ENCODE data around the gene ADPRHL1.

The ADPRHL1 gene

GRCh38 chr13:113406321-113407102 lies 46.8 kb downstream of the ADPRHL1 start:
- Mint-ChIP-seq H3K9me3 (no peaks in the 10 kb centered on the region), H3K27ac (no peak overlapping the region), H3K36me3 (no peaks in the 10 kb centered on the region), H3K4me3 (no peak overlapping the region), H3K27me3 (no peaks in the 10 kb centered on the region), H3K4me1 (no peaks in the 10 kb centered on the region)
- ATAC-seq (ENCODE audit: low read depth), result no peak
- DNase-seq (ENCODE audit: low spot score in 2 of 2), result no peak

DNA sequence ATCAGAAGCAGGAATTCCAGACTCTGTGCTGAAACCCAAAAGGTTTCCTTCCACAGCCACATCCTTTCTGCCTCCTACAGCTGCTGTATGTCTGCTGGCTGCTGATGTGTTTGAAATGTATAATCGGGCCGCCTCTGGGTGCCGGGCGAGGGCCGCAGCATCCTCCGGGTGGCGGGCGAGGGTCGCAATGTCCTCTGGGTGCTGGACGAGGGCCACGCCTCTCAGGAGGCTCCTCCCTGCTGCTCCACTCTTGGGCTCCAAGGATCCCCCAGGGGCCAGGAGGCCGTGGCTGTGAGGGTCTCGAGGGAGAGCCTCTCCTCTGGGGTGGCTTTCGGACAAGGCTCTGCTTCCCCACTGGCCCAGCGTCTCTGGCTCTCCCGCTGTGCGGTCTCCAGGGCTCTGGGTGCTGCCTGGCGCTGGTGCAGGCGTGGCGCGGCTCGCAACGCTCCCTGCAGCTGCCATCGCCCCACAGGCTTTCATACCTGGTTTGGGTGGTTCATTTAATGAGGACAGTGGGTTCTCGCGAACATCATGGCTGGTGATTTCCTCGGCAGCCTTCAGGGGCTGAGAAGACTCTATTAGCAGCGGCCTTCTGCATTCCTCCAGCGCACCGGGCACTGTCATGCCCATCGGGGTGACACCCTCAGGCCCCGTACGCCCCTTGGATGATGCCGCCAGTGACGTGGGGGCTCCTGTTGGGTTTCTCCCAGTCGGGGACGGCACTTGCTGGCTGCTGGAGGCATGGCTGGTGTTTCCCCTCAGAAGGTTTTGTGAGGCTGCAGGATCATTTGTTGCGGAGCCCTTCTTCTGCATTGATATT lies 47.6 kb downstream of the ADPRHL1 start:
- ATAC-seq (ENCODE audit: low read depth) (no peak), DNase-seq (ENCODE audit: low spot score in 2 of 2) (no peak)
- Mint-ChIP-seq H3K4me3 (no peak overlapping the region), H3K27ac (no peak overlapping the region), H3K27me3 (no peaks in the 10 kb centered on the region), H3K36me3 (no peaks in the 10 kb centered on the region), H3K9me3 (no peaks in the 10 kb centered on the region), H3K4me1 (peaks cover 2% of the 10 kb centered on the region)

GRCh38 chr13:113404723-113405471 lies 48.4 kb downstream of the ADPRHL1 start:
- H3K4me3 Mint-ChIP-seq, result no peak overlapping the region
- no peaks in the 10 kb centered on the region for H3K27me3 Mint-ChIP-seq
- H3K9me3 Mint-ChIP-seq, result no peaks in the 10 kb centered on the region
- no peak overlapping the region for H3K27ac Mint-ChIP-seq
- DNase-seq (ENCODE audit: low spot score in 2 of 2), result no peak
- ATAC-seq (ENCODE audit: low read depth), result no peak
- no peaks in the 10 kb centered on the region for H3K36me3 Mint-ChIP-seq
- peaks cover 2% of the 10 kb centered on the region for H3K4me1 Mint-ChIP-seq

- H3K27me3 Mint-ChIP-seq, result no peaks in the 10 kb centered on the region
- H3K27ac Mint-ChIP-seq, result no peak overlapping the region
- no peaks in the 10 kb centered on the region for H3K9me3 Mint-ChIP-seq
- peaks cover 2% of the 10 kb centered on the region for H3K4me1 Mint-ChIP-seq
- DNase-seq (ENCODE audit: low spot score in 2 of 2) (no peak), ATAC-seq (ENCODE audit: low read depth) (no peak)
- H3K4me3 Mint-ChIP-seq, result no peak overlapping the region
- no peaks in the 10 kb centered on the region for H3K36me3 Mint-ChIP-seq
Observed at GRCh38 chr13:113404366-113404722, 48.9 kb downstream of the ADPRHL1 start.

GRCh38 chr13:113403255-113404104 lies 49.8 kb downstream of the ADPRHL1 start:
- ATAC-seq (ENCODE audit: low read depth), result no peak
- Mint-ChIP-seq H3K4me1 (peaks cover 2% of the 10 kb centered on the region), H3K4me3 (no peak overlapping the region), H3K27ac (no peak overlapping the region), H3K9me3 (no peaks in the 10 kb centered on the region), H3K27me3 (no peaks in the 10 kb centered on the region), H3K36me3 (no peaks in the 10 kb centered on the region)
- DNase-seq (ENCODE audit: low spot score in 2 of 2), result no peak

DNA sequence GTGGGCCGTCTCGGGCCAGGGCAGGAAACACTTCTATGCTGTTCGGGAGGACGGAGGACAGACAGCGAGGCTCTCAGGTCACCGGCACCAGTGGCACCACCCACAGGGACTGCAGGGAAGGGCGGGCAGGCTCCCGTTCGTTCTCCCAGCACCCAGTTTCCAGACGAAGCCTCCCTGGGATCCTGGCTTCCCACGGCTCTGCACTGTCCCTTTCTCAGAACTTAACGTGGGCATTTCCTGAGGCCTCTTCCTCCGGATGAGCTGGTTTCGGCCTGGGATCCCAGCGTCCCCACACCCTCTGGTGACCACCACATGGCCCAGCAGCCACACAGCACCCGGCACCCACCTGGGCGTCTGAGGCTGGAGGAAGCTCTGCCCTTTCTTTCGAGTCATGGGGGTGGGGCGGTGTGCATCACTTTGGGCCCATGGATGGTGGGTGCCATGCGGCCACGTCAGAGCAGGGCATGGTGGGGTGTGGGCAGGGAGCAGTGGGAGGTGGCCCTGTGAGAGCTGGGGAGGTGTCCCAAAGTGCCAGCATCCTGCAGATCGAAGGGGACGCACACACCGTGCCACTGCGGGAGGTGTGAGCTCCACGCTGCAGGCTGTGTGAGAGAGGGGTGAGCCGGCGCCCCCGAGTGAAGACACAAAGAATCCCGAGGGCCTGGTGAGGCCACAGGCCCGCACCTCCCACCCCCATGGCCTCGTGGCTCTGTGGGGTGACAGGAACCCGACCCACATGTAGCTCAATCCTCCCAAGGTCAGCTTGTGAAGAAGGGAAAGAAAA lies 50.6 kb downstream of the ADPRHL1 start:
- H3K27me3 Mint-ChIP-seq, result no peaks in the 10 kb centered on the region
- no peak overlapping the region for H3K4me3 Mint-ChIP-seq
- H3K4me1 Mint-ChIP-seq, result peaks cover 2% of the 10 kb centered on the region
- H3K27ac Mint-ChIP-seq, result no peak overlapping the region
- no peak for ATAC-seq (ENCODE audit: low read depth)
- DNase-seq (ENCODE audit: low spot score in 2 of 2), result no peak
- H3K36me3 Mint-ChIP-seq, result no peaks in the 10 kb centered on the region
- no peaks in the 10 kb centered on the region for H3K9me3 Mint-ChIP-seq

DNA sequence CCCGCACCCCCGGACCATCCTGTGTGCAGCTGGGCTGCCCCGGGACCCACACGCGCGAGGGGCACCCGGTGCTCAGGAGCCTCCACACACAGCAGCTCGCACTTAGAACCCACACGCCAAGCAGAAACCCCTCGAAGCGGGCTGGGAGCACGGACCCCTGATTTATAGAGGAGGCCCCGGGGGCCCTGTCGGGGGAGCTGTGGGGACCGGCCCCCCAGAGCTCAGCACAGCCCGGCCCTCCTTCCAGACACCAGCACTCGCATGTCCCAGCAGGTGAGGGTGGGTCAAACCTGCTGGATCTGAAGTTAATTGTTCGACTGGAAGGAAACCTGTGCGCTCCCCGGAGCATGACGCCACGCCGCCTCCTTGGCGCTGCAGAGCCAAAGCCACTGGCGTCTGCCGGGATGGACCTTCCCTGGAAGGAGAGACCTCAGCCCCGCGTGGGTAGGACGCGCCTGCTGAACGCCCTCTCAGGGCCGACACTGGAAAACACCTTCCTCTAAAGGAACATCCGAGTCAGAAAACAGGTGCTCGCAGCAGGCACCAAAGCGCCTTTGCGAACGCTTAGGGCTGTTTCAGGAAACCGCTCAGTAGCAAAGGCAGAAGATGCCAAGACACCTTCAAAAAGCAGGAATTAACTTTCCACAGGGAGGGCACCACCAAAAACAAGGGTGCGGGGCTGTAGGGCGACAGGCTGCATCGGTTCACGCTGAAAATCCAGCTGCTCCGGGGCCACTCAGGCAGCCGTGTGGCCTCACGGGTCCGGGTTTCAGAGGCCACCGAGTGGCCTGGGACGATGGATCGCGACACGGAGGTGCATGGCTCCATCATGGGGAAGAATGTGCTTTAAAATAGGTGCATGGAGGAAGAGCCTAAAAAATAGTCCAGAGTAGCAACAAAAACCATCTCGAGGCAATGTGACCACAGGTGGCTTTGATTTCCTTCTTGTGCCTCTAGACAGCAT lies 51.6 kb downstream of the ADPRHL1 start:
- no peak for DNase-seq (ENCODE audit: low spot score in 2 of 2)

DNA sequence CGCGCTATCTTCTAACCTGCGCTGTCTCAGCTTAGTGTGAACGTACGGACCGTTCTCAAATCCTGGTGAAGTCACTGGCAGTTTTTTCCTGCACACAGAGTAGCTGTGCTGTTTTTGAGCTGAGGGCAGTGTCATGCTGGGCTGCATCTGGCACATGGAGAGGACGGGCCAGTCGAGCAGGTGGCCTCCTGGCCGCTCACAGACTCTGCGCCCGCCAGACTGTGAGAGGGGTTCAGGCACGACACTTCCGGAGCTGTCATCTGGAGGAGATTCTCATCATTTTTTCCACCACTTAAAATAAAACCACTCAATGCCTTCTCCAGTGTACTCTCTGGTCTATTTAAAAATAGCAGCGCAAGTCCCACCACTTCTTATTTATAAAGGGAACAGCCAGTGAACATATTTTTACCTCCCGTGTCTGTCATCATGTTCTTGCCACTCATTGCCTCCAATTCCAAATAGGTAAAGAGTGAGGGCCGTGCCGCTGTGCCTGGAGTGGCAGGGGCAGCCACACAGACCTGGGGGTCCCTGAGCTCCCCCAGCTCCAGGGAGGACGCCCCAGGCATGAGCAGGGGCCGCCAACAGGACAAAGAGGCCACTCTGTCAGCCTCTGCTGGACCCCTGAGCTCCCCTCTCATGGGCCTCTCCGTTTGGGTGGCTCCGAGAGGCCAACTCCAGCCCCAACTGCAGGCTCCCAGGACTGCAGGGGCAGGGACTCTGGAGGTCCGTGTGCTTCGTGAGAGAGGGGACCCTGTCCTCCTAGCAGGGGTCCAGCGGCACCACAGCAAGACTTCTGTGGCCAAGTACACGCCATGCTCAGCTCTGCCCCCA lies 52.5 kb downstream of the ADPRHL1 start:
- Mint-ChIP-seq H3K27me3 (no peaks in the 10 kb centered on the region), H3K4me1 (peaks cover 2% of the 10 kb centered on the region), H3K27ac (no peak overlapping the region), H3K9me3 (no peaks in the 10 kb centered on the region), H3K36me3 (no peaks in the 10 kb centered on the region), H3K4me3 (no peak overlapping the region)
- DNase-seq (ENCODE audit: low spot score in 2 of 2) (no peak), ATAC-seq (ENCODE audit: low read depth) (no peak)

More for the DNA sequence above, 51.6 kb downstream of the ADPRHL1 start:
- H3K4me1 Mint-ChIP-seq, result peaks cover 2% of the 10 kb centered on the region
- no peaks in the 10 kb centered on the region for H3K27me3 Mint-ChIP-seq
- no peaks in the 10 kb centered on the region for H3K36me3 Mint-ChIP-seq
- H3K27ac Mint-ChIP-seq, result no peak overlapping the region
- H3K4me3 Mint-ChIP-seq, result no peak overlapping the region
- H3K9me3 Mint-ChIP-seq, result no peaks in the 10 kb centered on the region
- no peak for ATAC-seq (ENCODE audit: low read depth)

GRCh38 chr13:113399755-113400149 lies 53.5 kb downstream of the ADPRHL1 start:
- Mint-ChIP-seq H3K9me3 (no peaks in the 10 kb centered on the region), H3K4me3 (no peak overlapping the region), H3K27ac (no peak overlapping the region), H3K4me1 (peaks cover 2% of the 10 kb centered on the region), H3K36me3 (no peaks in the 10 kb centered on the region), H3K27me3 (no peaks in the 10 kb centered on the region)
- DNase-seq (ENCODE audit: low spot score in 2 of 2) (no peak), ATAC-seq (ENCODE audit: low read depth) (no peak)

DNA sequence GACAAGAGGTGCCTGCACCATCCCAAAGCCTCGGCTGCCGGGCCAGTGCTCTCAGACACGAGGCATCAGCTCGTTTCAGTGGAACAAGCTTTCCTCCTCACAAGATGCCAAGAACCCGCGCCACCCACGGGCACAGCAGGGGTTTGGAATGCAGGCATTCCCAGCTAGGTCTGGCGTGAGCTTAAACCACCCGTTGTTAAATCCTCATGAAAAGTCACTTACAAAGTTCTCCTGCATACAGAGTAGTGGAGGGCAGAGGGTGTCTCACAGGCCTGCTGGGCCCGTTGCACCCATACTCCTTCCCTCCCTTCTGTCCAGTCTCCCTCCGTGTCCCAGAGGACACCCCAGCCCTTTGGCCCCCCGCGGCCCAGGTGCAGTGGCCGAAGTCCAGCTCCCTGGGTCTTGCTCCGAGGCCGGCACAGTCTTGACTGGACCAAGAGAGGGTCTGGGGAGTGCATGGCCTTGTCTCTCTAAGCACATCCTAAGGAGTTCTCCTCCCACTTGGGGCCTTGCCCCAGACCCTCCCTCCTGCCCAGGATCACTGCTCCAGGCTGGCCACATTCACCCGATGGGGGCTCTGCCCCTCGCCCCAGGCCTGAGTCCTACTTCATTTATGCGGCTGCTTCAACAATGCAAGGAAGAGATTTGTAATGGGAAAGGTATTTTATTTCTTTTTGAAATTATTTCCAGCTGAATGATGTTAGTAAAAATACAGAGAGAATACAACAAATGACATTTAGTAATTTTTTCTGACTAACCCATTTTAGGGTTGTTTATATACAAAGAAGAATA lies 54.1 kb downstream of the ADPRHL1 start:
- H3K36me3 Mint-ChIP-seq, result no peaks in the 10 kb centered on the region
- no peak overlapping the region for H3K4me3 Mint-ChIP-seq
- DNase-seq (ENCODE audit: low spot score in 2 of 2) (no peak), ATAC-seq (ENCODE audit: low read depth) (no peak)
- H3K27me3 Mint-ChIP-seq, result no peaks in the 10 kb centered on the region
- H3K9me3 Mint-ChIP-seq, result no peaks in the 10 kb centered on the region
- H3K27ac Mint-ChIP-seq, result no peak overlapping the region
- peaks cover 2% of the 10 kb centered on the region for H3K4me1 Mint-ChIP-seq
